ENCODE results near the gene CLEC16A. TPM values are rescaled to one million over a fixed set of nuclear protein-coding genes. Genes with fewer than 3 reads are reported as not detected.
A peak's percentile ranks its signal among the peaks of the same experiment; 100 is the strongest.

The CLEC16A gene
- total and polyA plus RNA-seq, 9 of the 15 experiments (the other 6 are each of a cell fraction or from before 2014, with no cell fraction given): 1.00 to 22.3 (median 10.0) TPM

DNA sequence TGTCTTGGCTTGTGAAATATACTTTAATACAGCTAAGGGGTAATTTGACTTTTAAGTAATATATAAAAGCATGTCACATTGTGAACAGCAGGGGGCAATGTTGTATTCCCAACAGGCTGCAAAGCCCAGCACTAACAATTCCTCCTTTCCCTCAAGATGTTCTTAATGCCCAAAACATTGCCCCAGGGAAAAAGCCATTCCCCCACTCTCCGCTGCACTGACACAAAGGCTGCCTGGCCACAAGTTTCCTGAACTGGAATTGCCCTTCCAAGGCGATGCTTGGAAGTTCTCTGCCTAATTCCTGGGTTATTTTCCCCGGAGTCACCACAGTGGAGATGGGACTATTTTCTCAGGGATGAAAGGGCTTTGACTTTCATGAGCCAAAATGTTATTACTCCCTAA, 27.2 kb downstream of the CLEC16A start (continued):
- TF ChIP-seq ZNF644 (tag; IDR thresholded peaks at IDR 0.05; ENCODE audit: low read depth) (0 out of 2 replicates have a peak, but pooled peaks have one; percentile 22), CC2D1A (IDR thresholded peaks at IDR 0.05) (peak; percentile 73), DEAF1 (CRISPR knock-in tag; IDR thresholded peaks at IDR 0.05) (peak; percentile 88), NCOA1 (IDR thresholded peaks at IDR 0.05; ENCODE audit: low read depth) (no peak), BRD9 (IDR thresholded peaks at IDR 0.05; ENCODE audit: low read depth, partially characterized antibody) (peak; percentile 50), XRCC3 (IDR thresholded peaks at IDR 0.05) (no peak), MEF2A (IDR thresholded peaks at IDR 0.05; ENCODE audit: control insufficient read depth, low read depth, low read length) (no peak), JUND (IDR thresholded peaks at IDR 0.05; ENCODE audit: borderline replicate concordance, low read depth, low read length) (no peak), JUND (tag; IDR thresholded peaks at IDR 0.05; ENCODE audit: borderline replicate concordance, low read depth, low read length) (peak; percentile 16; the same call in 1 of the 3 replicates)
- TF ChIP-seq, protein P1, sequence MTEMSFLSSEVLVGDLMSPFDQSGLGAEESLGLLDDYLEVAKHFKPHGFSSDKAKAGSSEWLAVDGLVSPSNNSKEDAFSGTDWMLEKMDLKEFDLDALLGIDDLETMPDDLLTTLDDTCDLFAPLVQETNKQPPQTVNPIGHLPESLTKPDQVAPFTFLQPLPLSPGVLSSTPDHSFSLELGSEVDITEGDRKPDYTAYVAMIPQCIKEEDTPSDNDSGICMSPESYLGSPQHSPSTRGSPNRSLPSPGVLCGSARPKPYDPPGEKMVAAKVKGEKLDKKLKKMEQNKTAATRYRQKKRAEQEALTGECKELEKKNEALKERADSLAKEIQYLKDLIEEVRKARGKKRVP (CRISPR knock-in tag; IDR thresholded peaks at IDR 0.05): 0 out of 2 replicates have a peak, but pooled peaks have one; percentile 22
- TF ChIP-seq, protein P2, sequence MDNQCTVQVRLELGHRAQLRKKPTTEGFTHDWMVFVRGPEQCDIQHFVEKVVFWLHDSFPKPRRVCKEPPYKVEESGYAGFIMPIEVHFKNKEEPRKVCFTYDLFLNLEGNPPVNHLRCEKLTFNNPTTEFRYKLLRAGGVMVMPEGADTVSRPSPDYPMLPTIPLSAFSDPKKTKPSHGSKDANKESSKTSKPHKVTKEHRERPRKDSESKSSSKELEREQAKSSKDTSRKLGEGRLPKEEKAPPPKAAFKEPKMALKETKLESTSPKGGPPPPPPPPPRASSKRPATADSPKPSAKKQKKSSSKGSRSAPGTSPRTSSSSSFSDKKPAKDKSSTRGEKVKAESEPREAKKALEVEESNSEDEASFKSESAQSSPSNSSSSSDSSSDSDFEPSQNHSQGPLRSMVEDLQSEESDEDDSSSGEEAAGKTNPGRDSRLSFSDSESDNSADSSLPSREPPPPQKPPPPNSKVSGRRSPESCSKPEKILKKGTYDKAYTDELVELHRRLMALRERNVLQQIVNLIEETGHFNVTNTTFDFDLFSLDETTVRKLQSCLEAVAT (IDR thresholded peaks at IDR 0.05): 0 out of 4 replicates have a peak, but pooled peaks of 1 of the 2 experiments have one; percentile 45

Data from K562 (cell line).